Measurements from ENCODE around the gene NDUFB7. TPM values are rescaled to one million over a fixed set of nuclear protein-coding genes. Genes with fewer than 3 reads are reported as not detected.

NDUFB7 gene
- total RNA-seq, 1 experiment from 2014 or later, result 192 TPM

GRCh38 chr19:14563989-14564651 lies 7.7 kb downstream of the NDUFB7 start:
- Histone ChIP-seq H3K9me3 (ENCODE audit: insufficient read depth, low read depth) (no peaks in the 10 kb centered on the region), H3K79me2 (ENCODE audit: low read depth) (peaks cover 38% of the 10 kb centered on the region), H4K20me1 (ENCODE audit: insufficient read depth) (peaks cover 42% of the 10 kb centered on the region), H3K4me3 (no peak overlapping the region), H3K36me3 (ENCODE audit: low read depth) (peaks cover 14% of the 10 kb centered on the region; the same call in 1 of the 2 replicates), H3K27ac (no peak overlapping the region), H3K4me1 (replicated peaks; ENCODE audit: insufficient read depth) (no peaks in the 10 kb centered on the region), H2AFZ (no peak overlapping the region), H3K9me2 (ENCODE audit: insufficient read depth) (no peaks in the 10 kb centered on the region), H3K4me2 (no peak overlapping the region), H3F3A (ENCODE audit: insufficient read depth, low read depth) (peaks cover 26% of the 10 kb centered on the region; the same call in 1 of the 2 replicates), H3K27me3 (ENCODE audit: insufficient read depth, low read depth) (no peaks in the 10 kb centered on the region)
- peak; percentile 19 to 40 for DNase-seq
- TF ChIP-seq EZH2 (IDR thresholded peaks at IDR 0.05; ENCODE audit: low read depth) (no peak), CTCF (conservative IDR thresholded peaks at IDR 0.05) (no peak)
- intact Hi-C loops (cut with micrococcal nuclease; ENCODE audit: unreplicated experiment), result no loop called here
- ChIA-PET POLR2A (ENCODE audit: unreplicated experiment) (no interaction called here), CTCF (no interaction called here)
- BruUV-seq (replicated peaks), result no TSS peak

GRCh38 chr19:14563590-14563926 lies 8.3 kb downstream of the NDUFB7 start:
- TF ChIP-seq CTCF (conservative IDR thresholded peaks at IDR 0.05) (no peak), EZH2 (IDR thresholded peaks at IDR 0.05; ENCODE audit: low read depth) (no peak)
- no peak overlapping the region for H3K4me3 ChIP-seq
- H3F3A ChIP-seq (ENCODE audit: insufficient read depth, low read depth), result peaks cover 21% of the 10 kb centered on the region; the same call in 1 of the 2 replicates
- no peaks in the 10 kb centered on the region for H3K9me2 ChIP-seq (ENCODE audit: insufficient read depth)
- DNase-seq, result peak in 1 of 2 experiments; percentile 25
- no peaks in the 10 kb centered on the region for H3K27me3 ChIP-seq (ENCODE audit: insufficient read depth, low read depth)
- intact Hi-C loops (cut with micrococcal nuclease; ENCODE audit: unreplicated experiment), result no loop called here
- H3K9me3 ChIP-seq (ENCODE audit: insufficient read depth, low read depth), result no peaks in the 10 kb centered on the region
- H3K4me2 ChIP-seq, result no peak overlapping the region
- H3K79me2 ChIP-seq (ENCODE audit: low read depth), result peaks cover 38% of the 10 kb centered on the region
- ChIA-PET POLR2A (ENCODE audit: unreplicated experiment) (interaction anchor here (0.5 kb wide), 1 partner anchor 53 kb away, joined by 7 read pairs; no protein-coding TSS in a partner anchor), CTCF (no interaction called here)
- H3K4me1 ChIP-seq (replicated peaks; ENCODE audit: insufficient read depth), result no peaks in the 10 kb centered on the region
- H2AFZ ChIP-seq, result no peak overlapping the region
- no peak overlapping the region for H3K27ac ChIP-seq
- no TSS peak for BruUV-seq (replicated peaks)
- H3K36me3 ChIP-seq (ENCODE audit: low read depth), result peaks cover 14% of the 10 kb centered on the region; the same call in 1 of the 2 replicates
- peaks cover 37% of the 10 kb centered on the region for H4K20me1 ChIP-seq (ENCODE audit: insufficient read depth)

GRCh38 chr19:14562660-14563589 lies 8.9 kb downstream of the NDUFB7 start:
- peak in 1 of 2 experiments; percentile 30 for DNase-seq
- CTCF ChIA-PET, result no interaction called here
- peaks cover 41% of the 10 kb centered on the region for H3K79me2 ChIP-seq (ENCODE audit: low read depth)
- H2AFZ ChIP-seq, result no peak overlapping the region
- no peaks in the 10 kb centered on the region for H3K9me3 ChIP-seq (ENCODE audit: insufficient read depth, low read depth)
- H3K27me3 ChIP-seq (ENCODE audit: insufficient read depth, low read depth), result no peaks in the 10 kb centered on the region
- intact Hi-C loops (cut with micrococcal nuclease; ENCODE audit: unreplicated experiment), result no loop called here
- no peak overlapping the region for H3K4me2 ChIP-seq
- no peak overlapping the region for H3K27ac ChIP-seq
- H3F3A ChIP-seq (ENCODE audit: insufficient read depth, low read depth), result peaks cover 16% of the 10 kb centered on the region; the same call in 1 of the 2 replicates
- BruUV-seq (replicated peaks), result no TSS peak
- peaks cover 35% of the 10 kb centered on the region for H4K20me1 ChIP-seq (ENCODE audit: insufficient read depth)
- H3K4me3 ChIP-seq, result no peak overlapping the region
- no peaks in the 10 kb centered on the region for H3K9me2 ChIP-seq (ENCODE audit: insufficient read depth)
- TF ChIP-seq CTCF (conservative IDR thresholded peaks at IDR 0.05) (no peak), EZH2 (IDR thresholded peaks at IDR 0.05; ENCODE audit: low read depth) (no peak)
- H3K36me3 ChIP-seq (ENCODE audit: low read depth), result peaks cover 14% of the 10 kb centered on the region; the same call in 1 of the 2 replicates
- POLR2A ChIA-PET (ENCODE audit: unreplicated experiment), result interaction anchor here (0.5 kb wide), 1 partner anchor 53 kb away, joined by 7 read pairs; no protein-coding TSS in a partner anchor
- H3K4me1 ChIP-seq (replicated peaks; ENCODE audit: insufficient read depth), result no peaks in the 10 kb centered on the region
